GM18861 (cell line): Measurements from ENCODE around the gene ARHGEF28.

Experiments used
- ATAC-seq: cut with Tn5 transposase; IDR thresholded peaks from one replicate; pipeline ENCODE4 v1.9.1; 2021; ENCODE audit not compliant: unreplicated experiment

ARHGEF28 gene

GRCh38 chr5:73894860-73895259, 268.9 kb downstream of the ARHGEF28 start:
- no peak for ATAC-seq

DNA sequence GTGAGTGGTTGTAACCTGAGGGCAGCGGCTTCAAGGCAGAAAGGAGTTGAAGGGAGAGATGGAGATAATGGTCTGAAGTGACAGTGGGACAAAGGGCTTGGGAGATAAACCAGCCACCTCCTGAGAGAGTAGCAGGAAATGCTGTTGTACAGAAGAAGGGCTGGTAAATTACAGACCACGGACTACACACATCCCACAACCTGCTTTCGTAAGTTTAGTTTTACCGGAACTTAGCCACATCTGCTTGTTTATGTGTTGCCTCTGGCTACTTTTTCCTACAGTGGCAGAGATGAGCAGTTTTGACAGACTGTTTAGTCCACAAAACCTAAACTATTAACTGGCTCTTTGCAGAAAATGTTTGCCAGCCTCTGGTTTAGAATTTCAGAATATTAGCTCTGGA, 269.5 kb downstream of the ARHGEF28 start:
- ATAC-seq: no peak

- ATAC-seq: no peak
These were observed 270.1 kb downstream of the ARHGEF28 start for GRCh38 chr5:73896097-73896496.

GRCh38 chr5:73896668-73897067, 270.7 kb downstream of the ARHGEF28 start:
- ATAC-seq: no peak

- ATAC-seq: no peak
These were observed 271.9 kb downstream of the ARHGEF28 start for GRCh38 chr5:73897893-73898292.

DNA sequence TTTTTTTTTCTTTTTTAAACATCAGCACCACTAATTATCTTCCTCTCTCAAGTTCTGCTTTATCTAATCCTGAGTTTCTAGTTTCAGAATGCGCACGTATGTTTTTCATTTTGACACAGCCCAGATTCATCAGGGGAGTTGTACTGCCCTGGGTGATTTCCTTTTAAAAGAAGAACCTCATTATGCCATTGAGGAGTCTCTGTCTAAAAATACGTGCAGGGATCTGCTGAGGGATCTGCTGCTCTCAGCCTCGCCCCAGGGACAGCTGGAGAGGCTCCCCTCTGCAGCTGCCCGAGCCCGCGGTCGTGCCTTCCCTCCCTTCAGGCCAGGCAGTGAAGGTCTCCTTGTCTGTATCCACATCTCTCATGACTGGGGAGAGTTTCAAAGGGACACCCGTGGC, 273.1 kb downstream of the ARHGEF28 start:
- ATAC-seq: peak; percentile 82

DNA sequence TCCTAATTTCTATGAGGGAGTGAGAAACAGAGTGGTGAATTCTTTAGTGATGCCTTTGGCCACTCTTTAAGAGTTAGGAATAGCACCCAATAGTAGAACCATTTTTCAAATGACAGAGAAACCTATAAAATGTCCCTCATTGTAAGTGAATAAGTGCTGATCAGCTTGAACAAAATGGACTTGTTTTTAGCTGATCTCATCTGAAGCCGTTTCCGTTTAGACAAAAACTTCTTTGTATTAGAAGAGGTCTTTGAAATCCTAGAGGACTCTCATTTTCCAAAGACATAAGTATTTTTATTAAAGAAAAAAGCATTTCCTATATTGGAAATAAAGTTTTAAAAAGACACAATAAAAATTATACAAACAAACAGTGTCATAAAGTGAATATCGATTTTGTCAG, 273.9 kb downstream of the ARHGEF28 start:
- no peak for ATAC-seq

DNA sequence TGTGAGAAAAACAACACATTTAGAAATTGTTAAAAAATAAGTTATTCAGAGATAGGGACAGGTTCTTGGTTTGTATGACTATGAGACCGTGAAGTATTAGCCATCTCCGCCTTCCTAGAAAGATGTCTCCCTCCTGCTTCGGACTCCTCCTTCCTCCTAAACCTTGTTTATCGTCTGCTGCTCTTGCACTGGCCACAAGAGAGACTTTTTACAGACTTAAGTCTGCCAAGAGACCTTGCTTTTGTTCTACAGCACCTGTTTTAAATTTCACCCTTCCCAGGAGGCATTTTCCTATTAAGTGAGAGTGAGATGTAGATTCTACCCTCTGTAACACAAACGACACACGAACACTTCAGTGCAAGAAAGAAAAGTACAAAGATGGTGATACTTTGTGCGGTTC, 274.6 kb downstream of the ARHGEF28 start:
- no peak for ATAC-seq

DNA sequence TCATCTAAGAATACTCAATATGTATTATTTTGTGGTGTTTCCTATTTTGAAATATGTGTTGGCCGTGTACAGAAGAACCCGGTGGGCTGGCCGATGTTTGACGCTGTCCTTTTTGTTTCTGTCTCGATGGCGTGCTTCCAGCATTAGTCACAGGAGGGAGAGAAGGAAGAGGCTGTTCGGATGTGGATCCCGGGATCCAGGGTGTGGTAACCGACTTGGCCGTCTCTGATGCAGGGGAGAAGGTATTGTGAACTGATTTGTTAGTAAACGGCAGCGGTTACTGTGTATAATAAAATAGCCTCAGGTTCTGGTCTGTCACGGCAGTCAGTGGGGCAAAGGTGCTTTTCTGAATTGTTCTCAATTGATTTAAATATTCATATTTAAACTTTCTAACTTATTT, 275.0 kb downstream of the ARHGEF28 start:
- no peak for ATAC-seq

GRCh38 chr5:73901455-73901854, 275.5 kb downstream of the ARHGEF28 start:
- ATAC-seq: no peak

DNA sequence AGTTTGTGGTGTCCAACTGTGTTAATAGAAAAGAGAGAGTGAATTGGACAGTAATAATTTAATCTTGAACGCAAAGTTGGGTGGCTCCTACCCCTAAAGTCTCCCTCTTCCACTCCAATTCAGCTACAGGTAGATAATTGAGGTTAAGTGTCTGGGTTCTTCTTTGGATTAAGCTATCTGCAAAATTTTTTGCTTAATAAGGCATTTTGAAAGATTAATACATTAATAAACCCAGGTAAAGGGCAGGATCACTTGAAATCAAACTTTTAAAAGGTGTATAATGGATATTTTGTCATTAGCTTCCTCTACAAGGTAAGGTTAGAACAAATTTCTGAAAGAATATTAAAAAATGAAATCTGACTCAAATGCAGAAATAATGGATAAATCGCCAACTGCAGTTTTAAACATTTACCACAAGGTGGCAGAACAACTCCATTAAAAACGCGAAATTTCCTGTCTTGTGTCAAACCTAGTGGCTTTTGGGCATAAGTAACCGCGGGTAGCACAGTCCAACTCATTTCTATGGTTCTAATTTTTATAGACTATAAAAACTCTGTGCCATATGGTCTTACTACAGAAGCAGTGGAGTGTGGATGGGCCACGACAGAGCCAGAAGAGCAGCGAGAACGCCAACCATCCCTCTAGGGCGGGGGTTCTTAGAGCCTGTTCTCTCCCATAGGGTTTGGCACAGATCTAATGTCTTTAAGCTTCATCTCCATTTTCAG, 276.5 kb downstream of the ARHGEF28 start:
- ATAC-seq: no peak

GRCh38 chr5:73903169-73903568, 277.2 kb downstream of the ARHGEF28 start:
- no peak for ATAC-seq

- ATAC-seq: no peak
These were observed 280.3 kb downstream of the ARHGEF28 start for GRCh38 chr5:73906277-73906676.

DNA sequence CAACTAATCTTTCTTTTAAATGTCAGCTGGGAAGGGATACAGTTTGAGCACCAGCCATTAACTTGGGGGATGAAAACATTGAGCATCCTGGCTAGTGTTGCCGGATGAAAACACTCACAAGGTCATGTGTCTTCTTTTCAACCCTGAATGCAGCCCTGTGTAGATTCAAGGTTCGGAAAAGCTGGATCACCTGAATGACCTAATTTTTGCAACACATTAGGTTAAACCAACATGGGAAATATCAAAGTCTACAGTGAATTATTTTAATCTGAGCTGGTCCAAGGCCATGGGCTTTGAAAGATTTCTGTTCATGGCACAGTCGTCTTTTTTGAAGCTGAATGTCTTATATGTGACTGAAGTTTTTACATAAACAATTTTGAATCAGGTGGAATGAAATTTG, 281.2 kb downstream of the ARHGEF28 start:
- no peak for ATAC-seq

- no peak for ATAC-seq
These were observed 282.4 kb downstream of the ARHGEF28 start for GRCh38 chr5:73908395-73908794.

- no peak for ATAC-seq
These were observed 282.9 kb downstream of the ARHGEF28 start for GRCh38 chr5:73908846-73909245.

DNA sequence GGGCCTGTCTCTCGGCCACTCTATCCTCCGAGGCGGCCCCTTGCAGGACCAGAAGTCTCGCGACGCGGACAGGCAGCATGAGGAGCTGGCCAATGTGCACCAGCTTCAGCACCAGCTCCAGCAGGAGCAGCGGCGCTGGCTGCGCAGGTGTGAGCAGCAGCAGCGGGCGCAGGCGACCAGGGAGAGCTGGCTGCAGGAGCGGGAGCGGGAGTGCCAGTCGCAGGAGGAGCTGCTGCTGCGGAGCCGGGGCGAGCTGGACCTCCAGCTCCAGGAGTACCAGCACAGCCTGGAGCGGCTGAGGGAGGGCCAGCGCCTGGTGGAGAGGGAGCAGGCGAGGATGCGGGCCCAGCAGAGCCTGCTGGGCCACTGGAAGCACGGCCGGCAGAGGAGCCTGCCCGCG, 283.5 kb downstream of the ARHGEF28 start:
- ATAC-seq: no peak

DNA sequence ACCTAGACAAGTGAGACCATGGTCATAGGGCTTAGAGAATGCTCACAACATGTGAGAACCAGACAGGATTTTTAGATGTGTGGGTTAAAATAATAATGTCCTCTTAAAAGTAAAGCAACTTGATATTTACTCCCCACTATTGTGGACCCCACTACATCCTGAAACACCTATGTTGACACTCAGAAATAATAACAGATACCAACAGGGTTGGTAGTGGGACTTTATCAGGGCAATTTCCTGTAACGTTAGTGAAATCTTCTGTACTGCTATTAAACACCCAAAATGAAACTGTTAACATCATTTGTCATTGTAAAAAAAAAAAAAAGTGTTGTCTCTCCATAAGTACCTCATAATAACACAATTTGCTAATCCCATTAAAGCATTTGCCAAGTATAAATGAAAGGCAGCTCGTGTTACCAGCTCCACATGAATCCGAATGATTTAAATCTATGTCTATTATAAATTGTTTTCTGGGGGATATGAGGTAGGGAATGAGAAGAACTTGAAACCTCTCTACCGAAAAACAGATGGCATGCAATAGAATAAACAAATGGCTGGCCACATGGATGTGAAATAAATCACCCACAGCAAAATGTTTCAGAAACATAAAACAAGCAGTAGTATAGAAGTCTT, 285.9 kb downstream of the ARHGEF28 start:
- ATAC-seq: no peak

- ATAC-seq: no peak
These were observed 286.9 kb downstream of the ARHGEF28 start for GRCh38 chr5:73912821-73913271.

GRCh38 chr5:73913971-73914370, 288.0 kb downstream of the ARHGEF28 start:
- no peak for ATAC-seq

DNA sequence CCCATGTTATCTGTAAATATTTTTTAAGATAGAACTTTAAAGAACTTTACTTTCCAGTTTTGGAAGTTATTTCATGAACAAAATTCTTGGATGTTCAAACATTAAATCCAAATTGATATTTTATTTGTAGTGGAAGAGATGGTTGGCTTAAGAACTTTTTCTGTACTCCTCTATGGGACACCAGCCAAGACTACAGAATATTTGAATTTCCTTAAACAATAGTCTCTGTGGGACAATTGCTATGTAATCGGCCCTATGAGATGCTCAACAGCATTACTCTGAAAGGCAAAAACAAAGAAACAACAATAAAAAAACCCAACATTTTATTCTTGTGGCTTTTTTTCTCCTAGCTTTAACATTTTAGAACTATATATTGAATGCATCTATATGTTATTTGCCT, 289.3 kb downstream of the ARHGEF28 start:
- ATAC-seq: no peak

GRCh38 chr5:73917433-73917832, 291.4 kb downstream of the ARHGEF28 start:
- ATAC-seq: no peak

GRCh38 chr5:73917891-73918290, 291.9 kb downstream of the ARHGEF28 start:
- ATAC-seq: no peak
